Body of pancreas (tissue), 4 donors: ENCODE results near the gene CCND1.

ENCODE experiments used
- POLR2A ChIP-seq, 3 donors: fragments of 450-650 bp; IDR thresholded peaks; one replicate each; pipeline ENCODE4 v1.6.1; 2016; ENCODE audit warnings: antibody characterized with exemption in 3 of 3, mild to moderate bottlenecking in 2 of 3
- TF ChIP-seq, protein P1 (sequence below), 7 experiments: fragments of 450-650 bp in 4 of 7; fragments of 200-600 bp in 3 of 7; sonication (generic) in 3 of 7; IDR thresholded peaks; one replicate each; pipeline ENCODE4 v1.5.1; 2016 to 2019; ENCODE audit warnings: antibody characterized with exemption in 7 of 7

DNA sequence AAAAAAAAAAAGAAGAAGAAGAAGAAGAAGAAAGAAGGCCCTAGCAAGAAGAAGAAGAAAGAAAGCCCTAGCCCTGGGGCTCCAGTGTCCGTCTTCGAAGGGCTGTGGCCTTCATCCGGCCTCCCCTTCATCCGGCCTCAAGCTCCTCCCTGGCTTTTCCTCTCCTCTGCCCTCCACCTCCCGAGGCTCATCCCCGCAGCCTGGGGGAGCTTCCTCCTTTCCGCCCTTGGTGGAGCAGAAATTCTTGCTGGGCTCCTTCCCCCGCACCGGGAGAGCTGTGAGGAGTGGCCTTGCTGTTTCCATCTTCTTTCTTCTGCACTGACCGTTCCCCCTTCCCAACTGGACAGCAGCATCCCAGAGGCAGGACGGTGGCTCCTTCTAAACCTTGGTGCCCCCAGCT is 43.7 kb downstream of the CCND1 start:
- no peak for TF ChIP-seq POLR2A (IDR thresholded peaks at IDR 0.05)
- TF ChIP-seq, protein P1, sequence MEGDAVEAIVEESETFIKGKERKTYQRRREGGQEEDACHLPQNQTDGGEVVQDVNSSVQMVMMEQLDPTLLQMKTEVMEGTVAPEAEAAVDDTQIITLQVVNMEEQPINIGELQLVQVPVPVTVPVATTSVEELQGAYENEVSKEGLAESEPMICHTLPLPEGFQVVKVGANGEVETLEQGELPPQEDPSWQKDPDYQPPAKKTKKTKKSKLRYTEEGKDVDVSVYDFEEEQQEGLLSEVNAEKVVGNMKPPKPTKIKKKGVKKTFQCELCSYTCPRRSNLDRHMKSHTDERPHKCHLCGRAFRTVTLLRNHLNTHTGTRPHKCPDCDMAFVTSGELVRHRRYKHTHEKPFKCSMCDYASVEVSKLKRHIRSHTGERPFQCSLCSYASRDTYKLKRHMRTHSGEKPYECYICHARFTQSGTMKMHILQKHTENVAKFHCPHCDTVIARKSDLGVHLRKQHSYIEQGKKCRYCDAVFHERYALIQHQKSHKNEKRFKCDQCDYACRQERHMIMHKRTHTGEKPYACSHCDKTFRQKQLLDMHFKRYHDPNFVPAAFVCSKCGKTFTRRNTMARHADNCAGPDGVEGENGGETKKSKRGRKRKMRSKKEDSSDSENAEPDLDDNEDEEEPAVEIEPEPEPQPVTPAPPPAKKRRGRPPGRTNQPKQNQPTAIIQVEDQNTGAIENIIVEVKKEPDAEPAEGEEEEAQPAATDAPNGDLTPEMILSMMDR (IDR thresholded peaks at IDR 0.05) = no peak
